ENCODE results near the gene PARP15. TPM values are rescaled to one million over a fixed set of nuclear protein-coding genes. Genes with fewer than 3 reads are reported as not detected.

The PARP15 gene
- total RNA-seq, 1 experiment from 2014 or later, result 0.24 TPM

GRCh38 chr3:122580470-122580869 is 3.0 kb downstream of the PARP15 start:
- H3K14ac ChIP-seq (ENCODE audit: insufficient read depth, low read length), result no peak overlapping the region
- H3K18ac ChIP-seq (ENCODE audit: insufficient read length, low read depth, low read length), result no peak overlapping the region
- no peak overlapping the region for H4K91ac ChIP-seq (ENCODE audit: insufficient read length, low read depth, low read length)
- no peak overlapping the region for H2BK12ac ChIP-seq (ENCODE audit: insufficient read length, low read depth, low read length)
- no peak overlapping the region for H3K23ac ChIP-seq (ENCODE audit: insufficient read length, low read depth, low read length)
- Mint-ChIP-seq H3K4me3 (no peak overlapping the region), H3K4me1 (peaks cover 8 to 12% of the 10 kb centered on the region in 2 experiments), H3K27me3 (ENCODE audit: low read depth) (peaks cover 14% of the 10 kb centered on the region), H3K27ac (no peak overlapping the region), H3K36me3 (ENCODE audit: insufficient read depth in 1 of 3, low read depth in 3 of 3) (peaks cover 11 to 26% (median 19%) of the 10 kb centered on the region in 3 experiments), H3K9me3 (peaks cover 25 to 29% of the 10 kb centered on the region in 2 experiments)
- no peaks in the 10 kb centered on the region for H3K79me2 ChIP-seq (ENCODE audit: insufficient read depth, low read length)
- no peak overlapping the region for H2BK15ac ChIP-seq (ENCODE audit: low read depth, low read length)
- no peak overlapping the region for H3K9ac ChIP-seq (ENCODE audit: extremely low read depth, insufficient read length, low read length)
- H4K8ac ChIP-seq (replicated peaks; ENCODE audit: insufficient read length, low read depth, low read length), result no peak overlapping the region
- H3K4me2 ChIP-seq (ENCODE audit: insufficient read depth, insufficient read length, low read length), result no peak overlapping the region
- H3K4me1 ChIP-seq (ENCODE audit: insufficient read depth, low read length), result peaks cover 3% of the 10 kb centered on the region; the same call in 1 of the 2 replicates
- no peaks in the 10 kb centered on the region for H3K27me3 ChIP-seq (ENCODE audit: insufficient read depth, low read length)
- no CpG with 5 or more reads among the region's 3 CpGs for WGBS (ENCODE audit: extremely low coverage, insufficient read length, low lambda C conversion rate)
- H3K79me1 ChIP-seq (ENCODE audit: insufficient read depth, low read depth, low read length, poor library complexity, severe bottlenecking), result no peaks in the 10 kb centered on the region
- no peak overlapping the region for H3T11ph ChIP-seq (ENCODE audit: low read length)
- H4K5ac ChIP-seq (ENCODE audit: insufficient read length, low read depth, low read length), result no peak overlapping the region
- H2BK5ac ChIP-seq (ENCODE audit: insufficient read length, low read length), result no peak overlapping the region
- DNase-seq, result no peak
- peaks cover 4% of the 10 kb centered on the region for H3K23me2 ChIP-seq (ENCODE audit: insufficient read length, low read depth, low read length, poor library complexity, severe bottlenecking)
- no peak overlapping the region for H2AFZ ChIP-seq (ENCODE audit: low read length)
- no peak overlapping the region for H3K4ac ChIP-seq (ENCODE audit: low read depth, low read length)
- H3K9me3 ChIP-seq (ENCODE audit: control insufficient read depth, low read depth, low read length), result no peaks in the 10 kb centered on the region
- no peak overlapping the region for H3K56ac ChIP-seq (ENCODE audit: insufficient read length, low read depth, low read length)
- TF ChIP-seq CTCF (conservative IDR thresholded peaks at IDR 0.05), result no peak
- H2BK120ac ChIP-seq (ENCODE audit: low read depth, low read length, poor library complexity, severe bottlenecking), result no peak overlapping the region
- H3K27ac ChIP-seq (ENCODE audit: insufficient read length, low read depth, low read length), result no peak overlapping the region
- no peaks in the 10 kb centered on the region for H4K20me1 ChIP-seq (ENCODE audit: control insufficient read depth, insufficient read depth, insufficient read length)
- no peak overlapping the region for H2AK5ac ChIP-seq (ENCODE audit: insufficient read length, low read length)
- H2BK20ac ChIP-seq (ENCODE audit: low read depth, low read length, poor library complexity, severe bottlenecking), result no peak overlapping the region
